Fibroblast of mammary gland (primary cell): ENCODE results near the gene SNX7.
A peak's percentile ranks its signal among the peaks of the same experiment; 100 is the strongest.

Experiments
- DNase-seq: peaks from one replicate; pipeline ENCODE4 v3.0.0-alpha.2; 2010; ENCODE audit warnings: low read depth
- H3K4me3 ChIP-seq: 2 replicates; pipeline ENCODE4 v1.5.1; 2011; ENCODE audit warnings: low read depth, mild to moderate bottlenecking, low read length, moderate library complexity; ENCODE audit not compliant: control insufficient read depth
- CTCF ChIP-seq: conservative IDR thresholded peaks from 2 replicates; pipeline ENCODE4 v1.5.1; 2011; ENCODE audit warnings: low read depth, low read length, inconsistent platforms; ENCODE audit not compliant: control insufficient read depth, insufficient read depth

The SNX7 gene

GRCh38 chr1:98732985-98733781, 71.7 kb downstream of the SNX7 start:
- TF ChIP-seq CTCF = no peak
- H3K4me3 ChIP-seq = no peak overlapping the region
- DNase-seq = no peak

- H3K4me3 ChIP-seq = no peak overlapping the region
- TF ChIP-seq CTCF = no peak
- DNase-seq = peak; percentile 35
Observed at GRCh38 chr1:98733782-98734112, 72.2 kb downstream of the SNX7 start.

GRCh38 chr1:98735756-98736155, 74.2 kb downstream of the SNX7 start:
- DNase-seq = no peak
- no peak for TF ChIP-seq CTCF
- H3K4me3 ChIP-seq = no peak overlapping the region

- DNase-seq = no peak
- H3K4me3 ChIP-seq = no peak overlapping the region
- no peak for TF ChIP-seq CTCF
Observed at GRCh38 chr1:98737835-98738234, 76.3 kb downstream of the SNX7 start.

GRCh38 chr1:98739762-98740161, 78.2 kb downstream of the SNX7 start:
- DNase-seq = peak; percentile 8
- no peak for TF ChIP-seq CTCF
- no peak overlapping the region for H3K4me3 ChIP-seq

- no peak for DNase-seq
- H3K4me3 ChIP-seq = no peak overlapping the region
- TF ChIP-seq CTCF = no peak
Observed at GRCh38 chr1:98741164-98741563, 79.6 kb downstream of the SNX7 start.

- peak; percentile 30 for DNase-seq
- TF ChIP-seq CTCF = peak; percentile 44
- H3K4me3 ChIP-seq = no peak overlapping the region
Observed at GRCh38 chr1:98749152-98749756, 87.7 kb downstream of the SNX7 start.
